Fibroblast of villous mesenchyme (primary cell): ENCODE measurements around the gene PRDM7. TPM values are rescaled to one million over a fixed set of nuclear protein-coding genes. Genes with fewer than 3 reads are reported as not detected.

Source experiments
- DNase-seq: peaks from one replicate; pipeline ENCODE4 v3.0.0-alpha.2; 2010; ENCODE audit warnings: low read depth
- H3K4me3 ChIP-seq: 2 replicates; pipeline ENCODE4 v1.5.1; 2011; ENCODE audit warnings: low read depth, mild to moderate bottlenecking, low read length
- total RNA-seq: library from RNA; depleted of rRNA; stranded (reverse); fragments of >200 nt; gene quantifications from 2 replicates; pipeline ENCODE4 v1.2.3, GENCODE V29; 2012
- TF ChIP-seq, protein P1 (sequence below): IDR thresholded peaks from 2 replicates; pipeline ENCODE4 v1.5.1; 2012; ENCODE audit warnings: low read depth, mild to moderate bottlenecking, low read length; ENCODE audit not compliant: insufficient read depth

The PRDM7 gene
- total RNA-seq, 1 donor, result not detected

DNA sequence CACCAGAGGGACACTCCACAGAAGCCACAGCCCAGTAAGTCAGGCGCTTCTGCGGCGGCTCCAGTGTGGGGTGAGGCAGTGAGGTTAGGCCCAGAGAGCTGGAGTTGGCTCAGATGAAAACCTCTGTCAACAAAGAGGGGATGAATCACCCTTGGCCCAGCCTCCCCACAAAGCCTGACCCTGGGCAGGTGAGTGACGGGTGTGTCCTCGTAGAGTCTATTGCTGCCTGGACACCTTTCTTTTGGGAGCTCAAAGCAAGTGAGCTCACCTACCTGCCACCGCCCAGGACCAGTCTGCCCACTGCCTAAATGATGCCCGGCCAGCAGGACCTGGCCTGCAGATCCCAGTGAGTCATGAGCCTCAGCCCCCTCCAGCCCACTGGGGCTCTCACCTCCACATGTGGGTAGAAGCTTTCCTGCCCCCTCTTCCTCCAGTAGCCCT, 33.0 kb downstream of the PRDM7 start:
- H3K4me3 ChIP-seq, result no peak overlapping the region
- TF ChIP-seq, protein P1, sequence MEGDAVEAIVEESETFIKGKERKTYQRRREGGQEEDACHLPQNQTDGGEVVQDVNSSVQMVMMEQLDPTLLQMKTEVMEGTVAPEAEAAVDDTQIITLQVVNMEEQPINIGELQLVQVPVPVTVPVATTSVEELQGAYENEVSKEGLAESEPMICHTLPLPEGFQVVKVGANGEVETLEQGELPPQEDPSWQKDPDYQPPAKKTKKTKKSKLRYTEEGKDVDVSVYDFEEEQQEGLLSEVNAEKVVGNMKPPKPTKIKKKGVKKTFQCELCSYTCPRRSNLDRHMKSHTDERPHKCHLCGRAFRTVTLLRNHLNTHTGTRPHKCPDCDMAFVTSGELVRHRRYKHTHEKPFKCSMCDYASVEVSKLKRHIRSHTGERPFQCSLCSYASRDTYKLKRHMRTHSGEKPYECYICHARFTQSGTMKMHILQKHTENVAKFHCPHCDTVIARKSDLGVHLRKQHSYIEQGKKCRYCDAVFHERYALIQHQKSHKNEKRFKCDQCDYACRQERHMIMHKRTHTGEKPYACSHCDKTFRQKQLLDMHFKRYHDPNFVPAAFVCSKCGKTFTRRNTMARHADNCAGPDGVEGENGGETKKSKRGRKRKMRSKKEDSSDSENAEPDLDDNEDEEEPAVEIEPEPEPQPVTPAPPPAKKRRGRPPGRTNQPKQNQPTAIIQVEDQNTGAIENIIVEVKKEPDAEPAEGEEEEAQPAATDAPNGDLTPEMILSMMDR, result no peak
- DNase-seq, result no peak

DNA sequence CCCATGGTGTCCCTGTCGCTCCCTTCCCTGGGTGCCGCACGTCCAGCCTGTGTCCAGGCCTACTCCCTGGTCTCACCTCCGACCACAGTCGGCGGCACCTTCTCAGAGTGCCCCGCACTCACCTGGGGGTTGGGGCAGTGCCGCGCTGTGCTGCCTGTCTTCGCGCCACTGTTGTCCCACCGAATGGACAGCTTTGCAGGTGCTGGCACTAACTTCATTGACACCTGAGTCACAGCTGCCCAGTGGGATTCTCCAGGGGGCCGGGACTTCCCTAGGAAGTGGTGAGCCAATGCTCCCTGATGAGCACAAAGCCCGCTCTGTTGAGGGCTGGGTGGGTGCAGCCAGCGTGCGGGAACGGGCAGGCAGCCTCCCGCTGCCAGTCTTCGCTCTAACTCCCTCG, 33.6 kb downstream of the PRDM7 start:
- no peak for DNase-seq
- no peak overlapping the region for H3K4me3 ChIP-seq
- TF ChIP-seq, protein P1, result no peak

DNA sequence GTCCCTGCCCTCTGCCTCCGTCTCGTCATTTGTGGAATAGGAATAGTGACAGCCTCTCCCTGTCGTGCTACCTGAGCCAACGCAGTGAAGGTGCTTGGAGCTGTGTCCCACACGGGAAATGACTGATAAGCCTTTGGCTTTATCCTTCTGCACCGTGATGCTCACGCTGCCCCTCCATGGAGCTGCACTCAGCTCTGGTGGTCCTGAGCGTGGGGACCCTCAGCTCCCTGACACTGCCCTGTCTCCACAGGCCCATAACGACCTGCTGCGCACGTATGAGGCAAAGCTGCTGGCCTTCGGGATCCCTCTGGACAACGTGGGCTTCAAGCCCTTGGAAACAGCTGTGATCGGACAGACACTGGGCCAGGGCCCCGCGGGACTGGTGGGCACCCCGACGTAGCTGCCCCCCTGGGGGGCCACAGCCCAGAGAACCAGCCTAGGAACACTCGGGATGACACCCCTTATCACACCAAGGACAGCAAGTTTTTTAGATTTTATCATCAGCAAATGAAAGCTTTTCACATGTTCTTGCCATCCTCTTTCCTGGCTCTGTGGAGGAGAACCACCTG, 34.1 kb downstream of the PRDM7 start:
- TF ChIP-seq, protein P1, result no peak
- H3K4me3 ChIP-seq, result no peak overlapping the region
- no peak for DNase-seq

DNA sequence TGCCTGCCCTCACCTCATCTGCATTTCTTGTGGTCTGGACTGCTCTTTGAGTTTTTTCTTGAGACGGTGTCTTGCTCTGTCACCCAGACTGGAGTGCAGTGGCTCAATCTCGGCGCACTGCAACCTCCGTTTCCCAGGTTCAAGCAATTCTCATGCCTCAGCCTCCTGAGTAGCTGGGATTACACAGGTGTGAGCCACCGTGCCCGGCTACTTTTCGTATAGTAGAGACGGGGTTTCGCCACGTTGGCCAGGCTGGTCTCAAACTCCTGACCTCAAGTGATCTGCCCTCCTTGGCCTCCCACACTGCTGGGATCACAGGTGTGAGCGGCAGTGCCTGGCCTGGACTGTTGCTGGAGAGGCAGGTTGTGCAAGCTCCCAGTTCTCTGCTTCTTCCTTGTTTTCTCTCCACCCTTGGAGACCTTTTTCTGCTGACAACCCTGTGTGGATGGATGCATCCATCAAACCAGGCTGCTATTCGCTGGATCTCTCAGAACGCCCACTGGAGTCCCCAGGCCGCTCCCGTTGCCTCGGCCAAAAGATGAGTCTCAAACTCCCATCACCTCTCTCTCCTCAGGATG, 35.1 kb downstream of the PRDM7 start:
- no peak overlapping the region for H3K4me3 ChIP-seq
- TF ChIP-seq, protein P1, result no peak
- no peak for DNase-seq

DNA sequence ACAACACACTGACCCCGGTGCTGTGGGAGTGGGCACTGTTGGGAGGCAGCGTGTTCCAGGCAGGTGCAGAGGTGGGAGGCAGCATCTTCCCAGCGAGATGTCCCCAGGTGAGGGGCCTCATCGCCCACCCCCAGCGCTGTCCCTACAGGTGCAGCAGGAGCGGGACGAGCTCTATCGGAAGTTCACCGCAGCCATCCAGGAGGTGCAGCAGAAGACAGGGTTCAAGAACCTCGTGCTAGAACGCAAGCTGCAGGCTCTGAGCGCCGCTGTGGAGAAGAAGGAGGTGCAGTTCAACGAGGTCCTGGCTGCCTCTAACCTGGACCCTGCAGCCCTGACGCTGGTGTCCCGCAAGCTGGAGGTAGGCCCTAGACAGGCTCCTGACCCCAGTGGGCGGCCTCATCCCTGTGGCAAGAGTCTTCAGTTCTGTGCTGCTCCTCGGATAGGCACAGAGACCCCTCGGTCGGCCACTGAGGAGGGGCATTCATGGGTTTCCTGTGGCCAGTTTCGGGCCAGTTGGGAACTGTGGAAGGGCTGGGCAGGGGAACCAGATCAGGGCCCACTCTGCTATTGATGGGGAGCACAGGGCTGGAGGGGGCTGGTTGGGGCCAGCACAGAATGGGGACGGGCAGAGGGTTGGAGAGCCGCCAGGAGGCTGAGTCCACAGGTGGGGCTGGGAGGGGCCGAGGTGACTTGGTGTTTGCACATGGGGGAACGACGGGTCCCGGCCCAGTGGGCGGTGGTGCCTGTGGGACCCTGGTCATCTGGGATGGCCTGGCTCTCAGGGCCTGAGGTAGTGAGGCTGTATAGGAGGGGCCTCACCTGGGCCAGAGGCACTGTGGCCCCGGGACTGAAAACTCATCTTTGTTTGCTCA, 36.7 kb downstream of the PRDM7 start:
- DNase-seq, result no peak
- TF ChIP-seq, protein P1, result no peak
- no peak overlapping the region for H3K4me3 ChIP-seq

DNA sequence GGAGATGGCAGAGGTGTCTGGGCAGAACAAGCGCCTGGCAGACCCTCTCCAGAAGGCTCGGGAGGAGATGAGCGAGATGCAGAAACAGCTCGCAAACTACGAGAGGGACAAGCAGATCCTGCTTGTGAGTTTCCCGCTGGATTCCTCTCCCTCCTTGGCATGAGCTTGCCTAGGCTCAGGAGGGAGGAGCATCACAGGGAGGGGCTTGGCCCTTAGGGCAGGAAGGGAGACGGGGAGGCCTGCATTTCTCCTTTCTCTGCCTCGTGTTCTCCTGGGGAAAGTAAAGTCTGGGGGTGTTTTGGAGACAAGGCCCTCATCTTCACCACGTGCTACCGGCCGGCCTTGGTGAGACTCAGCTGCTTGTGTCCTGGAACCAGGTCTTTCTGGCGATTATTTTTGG, 39.9 kb downstream of the PRDM7 start:
- no peak overlapping the region for H3K4me3 ChIP-seq
- DNase-seq, result no peak
- TF ChIP-seq, protein P1, result no peak
